AG04450 (cell line): ENCODE measurements around the gene DTNBP1. TPM values are rescaled to one million over a fixed set of nuclear protein-coding genes. Genes with fewer than 3 reads are reported as not detected.
A peak's percentile ranks its signal among the peaks of the same experiment; 100 is the strongest.

Experiments used
- CTCF ChIA-PET: fragments of 300-600, 350-600 bp; formaldehyde crosslinking; extraction: SDS; loops from one replicate; lab custom pipeline; 2022; ENCODE audit warnings: antibody characterized with exemption, inconsistent platforms; lab: Charles Lee
- POLR2A ChIA-PET: fragments of 350-600 bp; formaldehyde crosslinking; extraction: SDS; loops from one replicate; lab custom pipeline; 2021; ENCODE audit warnings: antibody characterized with exemption, inconsistent platforms; lab: Yijun Ruan, JAX
- DNase-seq: peaks from one replicate; pipeline ENCODE4 v3.0.0-alpha.2; 2011; ENCODE audit warnings: low read depth, low spot score
- H3K27ac ChIP-seq: one replicate; pipeline ENCODE4 v1.5.1; 2012; ENCODE audit warnings: low read depth, low read length, control low read depth
- H3K27me3 ChIP-seq: one replicate; pipeline ENCODE4 v1.6.0; 2012; ENCODE audit warnings: low read length; ENCODE audit not compliant: control insufficient read depth, insufficient read depth
- H3K4me3 ChIP-seq: 2 replicates; pipeline ENCODE4 v1.5.1; 2011; ENCODE audit warnings: mild to moderate bottlenecking, low read depth, low read length, control low read depth
- H3K9me3 ChIP-seq: 2 replicates; pipeline ENCODE4 v1.5.1; 2012; ENCODE audit warnings: low read length; ENCODE audit not compliant: control insufficient read depth, insufficient read depth
- polyA plus RNA-seq: library from polyadenylated mRNA; depleted of rRNA; stranded (reverse); fragments of >200 nt; gene quantifications from 2 replicates; pipeline ENCODE4 v1.2.3, GENCODE V29; 2011
- TF ChIP-seq, protein P1 (sequence below): IDR thresholded peaks from 2 replicates; pipeline ENCODE4 v1.5.1; 2011; ENCODE audit warnings: low read depth, low read length, control low read depth, inconsistent platforms

The DTNBP1 gene
- polyA plus RNA-seq, 1 experiment: 15.2 TPM

DNA sequence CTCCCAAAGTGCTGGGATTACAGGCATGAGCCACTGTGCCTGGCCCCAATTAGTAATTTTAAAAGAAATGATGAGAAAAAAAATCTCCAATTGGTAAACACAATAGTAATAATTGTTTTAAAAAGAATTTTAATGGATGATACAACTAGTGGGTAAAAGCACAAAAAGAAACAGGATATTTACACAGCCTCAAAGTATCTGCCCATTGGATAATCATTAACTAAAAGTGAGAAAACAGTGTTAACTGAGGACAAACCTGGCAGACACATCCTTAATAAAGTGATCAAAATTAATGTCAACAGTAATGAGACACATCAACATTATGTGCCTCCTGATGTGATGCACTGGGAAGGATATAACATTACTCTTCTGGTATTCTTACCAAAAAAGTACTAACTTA, 24.5 kb downstream of the DTNBP1 start:
- peaks cover 5% of the 10 kb centered on the region; the same call in 1 of the 2 replicates for H3K9me3 ChIP-seq
- no peak overlapping the region for H3K27ac ChIP-seq
- H3K27me3 ChIP-seq: no peaks in the 10 kb centered on the region
- ChIA-PET CTCF (no interaction called here), POLR2A (no interaction called here)
- no peak for DNase-seq
- no peak overlapping the region for H3K4me3 ChIP-seq
- TF ChIP-seq, protein P1, sequence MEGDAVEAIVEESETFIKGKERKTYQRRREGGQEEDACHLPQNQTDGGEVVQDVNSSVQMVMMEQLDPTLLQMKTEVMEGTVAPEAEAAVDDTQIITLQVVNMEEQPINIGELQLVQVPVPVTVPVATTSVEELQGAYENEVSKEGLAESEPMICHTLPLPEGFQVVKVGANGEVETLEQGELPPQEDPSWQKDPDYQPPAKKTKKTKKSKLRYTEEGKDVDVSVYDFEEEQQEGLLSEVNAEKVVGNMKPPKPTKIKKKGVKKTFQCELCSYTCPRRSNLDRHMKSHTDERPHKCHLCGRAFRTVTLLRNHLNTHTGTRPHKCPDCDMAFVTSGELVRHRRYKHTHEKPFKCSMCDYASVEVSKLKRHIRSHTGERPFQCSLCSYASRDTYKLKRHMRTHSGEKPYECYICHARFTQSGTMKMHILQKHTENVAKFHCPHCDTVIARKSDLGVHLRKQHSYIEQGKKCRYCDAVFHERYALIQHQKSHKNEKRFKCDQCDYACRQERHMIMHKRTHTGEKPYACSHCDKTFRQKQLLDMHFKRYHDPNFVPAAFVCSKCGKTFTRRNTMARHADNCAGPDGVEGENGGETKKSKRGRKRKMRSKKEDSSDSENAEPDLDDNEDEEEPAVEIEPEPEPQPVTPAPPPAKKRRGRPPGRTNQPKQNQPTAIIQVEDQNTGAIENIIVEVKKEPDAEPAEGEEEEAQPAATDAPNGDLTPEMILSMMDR: no peak

DNA sequence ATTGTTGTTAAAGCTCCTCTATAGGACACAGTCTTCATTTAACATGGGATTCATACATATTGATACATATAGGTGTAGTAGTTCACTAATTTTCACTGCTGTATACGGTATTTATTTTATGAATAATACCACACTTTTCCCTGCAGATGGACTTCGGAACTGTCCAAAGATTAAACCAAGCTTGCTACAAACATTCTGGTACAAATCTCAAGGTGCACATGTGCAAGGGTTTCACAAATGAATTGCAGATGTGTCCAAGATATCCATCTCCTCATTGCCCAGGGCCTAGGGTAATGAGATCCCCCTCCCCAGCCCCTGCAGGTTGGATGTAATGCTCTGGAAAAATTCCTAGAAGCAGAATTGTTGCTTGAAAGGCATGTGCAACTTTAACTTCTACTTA, 31.4 kb downstream of the DTNBP1 start:
- Histone ChIP-seq H3K9me3 (no peaks in the 10 kb centered on the region), H3K27ac (no peak overlapping the region), H3K4me3 (no peak overlapping the region), H3K27me3 (no peaks in the 10 kb centered on the region)
- no peak for DNase-seq
- POLR2A ChIA-PET: no interaction called here
- CTCF ChIA-PET: interaction anchor here (0.6 kb wide), 1 partner anchor 87 kb away, joined by 3 read pairs; no protein-coding TSS in a partner anchor
- TF ChIP-seq, protein P1: no peak

DNA sequence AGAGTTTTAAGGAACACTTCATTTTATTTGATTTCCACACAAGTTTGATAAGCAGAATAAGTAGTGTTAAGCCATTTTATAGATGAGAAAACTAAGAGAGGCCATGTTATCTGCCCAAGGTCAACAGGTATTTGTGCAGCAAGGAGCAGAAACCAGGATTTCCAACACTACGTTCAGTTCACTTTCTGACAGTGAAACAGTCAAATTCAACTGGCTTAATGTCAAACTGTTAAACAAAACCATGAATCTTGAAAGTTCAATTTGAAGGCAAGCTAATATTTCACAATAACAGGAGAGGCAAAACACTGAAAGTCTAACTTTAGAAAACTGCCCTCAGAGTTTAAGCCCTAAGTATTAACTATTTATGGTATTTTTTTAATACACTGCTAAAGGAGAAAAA, 32.6 kb downstream of the DTNBP1 start:
- no peak for DNase-seq
- CTCF ChIA-PET: no interaction called here
- POLR2A ChIA-PET: no interaction called here

DNA sequence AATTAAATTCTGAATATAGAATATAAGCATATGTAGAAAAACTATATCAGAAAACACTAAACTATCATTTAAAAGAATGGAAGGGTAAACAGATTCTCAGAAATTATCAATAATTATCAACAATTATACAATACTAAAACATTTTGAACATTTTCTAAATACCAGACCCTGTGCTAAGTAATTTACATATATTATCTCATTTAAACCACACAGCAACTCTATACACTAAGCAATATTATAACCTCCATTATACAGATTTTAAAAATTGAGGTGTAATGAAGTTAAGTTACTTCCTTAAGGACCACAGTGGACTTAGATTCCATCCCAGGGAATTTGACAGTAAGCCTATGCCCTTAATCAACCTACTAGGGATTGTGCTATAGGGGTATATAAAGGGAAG, 33.3 kb downstream of the DTNBP1 start:
- no peak overlapping the region for H3K4me3 ChIP-seq
- POLR2A ChIA-PET: interaction anchor here (1.1 kb wide), 2 partner anchors 33 to 125 kb away, joined by 3 read pairs; no protein-coding TSS in a partner anchor
- H3K27ac ChIP-seq: no peak overlapping the region
- no peak for DNase-seq
- CTCF ChIA-PET: no interaction called here
- H3K27me3 ChIP-seq: no peaks in the 10 kb centered on the region
- no peaks in the 10 kb centered on the region for H3K9me3 ChIP-seq
- TF ChIP-seq, protein P1: no peak

More for the DNA sequence above, 32.6 kb downstream of the DTNBP1 start:
- H3K27me3 ChIP-seq: no peaks in the 10 kb centered on the region
- TF ChIP-seq, protein P1: no peak
- H3K27ac ChIP-seq: no peak overlapping the region
- H3K4me3 ChIP-seq: no peak overlapping the region
- H3K9me3 ChIP-seq: no peaks in the 10 kb centered on the region

DNA sequence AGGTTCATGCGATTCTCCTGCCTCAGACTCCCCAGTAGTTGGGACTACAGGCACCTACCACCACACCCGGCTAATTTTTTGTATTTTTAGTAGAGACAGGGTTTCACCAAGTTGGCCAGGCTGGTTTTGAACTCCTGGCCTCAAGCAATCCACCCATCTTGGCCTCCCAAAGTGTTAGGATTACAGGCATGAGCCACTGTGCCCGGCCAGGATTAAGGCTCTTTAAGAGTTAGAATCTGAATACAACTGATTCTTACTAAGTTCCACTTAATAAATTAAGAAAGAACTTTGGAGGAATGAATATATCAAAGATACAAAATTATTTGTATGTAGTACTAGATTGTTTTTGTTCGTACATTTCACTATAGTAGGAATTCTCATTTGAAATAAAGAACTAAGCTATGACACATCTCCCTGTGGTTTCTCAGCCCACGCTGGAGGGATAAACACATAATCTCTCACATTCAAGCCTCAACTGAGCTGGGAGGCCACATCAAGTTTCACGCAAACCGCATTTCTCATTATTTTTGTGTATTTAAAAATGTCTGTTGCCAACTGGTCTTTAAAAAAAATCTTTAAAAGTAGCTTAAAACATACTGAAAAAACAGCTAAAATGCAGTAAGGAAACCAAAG, 34.2 kb downstream of the DTNBP1 start:
- H3K9me3 ChIP-seq: no peaks in the 10 kb centered on the region
- no peak overlapping the region for H3K27ac ChIP-seq
- ChIA-PET POLR2A (interaction anchor here (1.1 kb wide), 2 partner anchors 32 to 124 kb away, joined by 3 read pairs; no protein-coding TSS in a partner anchor), CTCF (no interaction called here)
- no peaks in the 10 kb centered on the region for H3K27me3 ChIP-seq
- TF ChIP-seq, protein P1: no peak
- no peak overlapping the region for H3K4me3 ChIP-seq
- DNase-seq: peak; percentile 74
